Dendritic cell treated with granulocyte-macrophage colony-stimulating factor and Interleukin-4, amounts not matched to agents 40 ng/mL and 50 ng/mL, for 4 days (primary cell): ENCODE measurements around the gene NTRK2.

Experiments
- H3K27ac Mint-ChIP-seq: one replicate; pipeline ENCODE4 v1.8.0; 2022; ENCODE audit warnings: mild to moderate bottlenecking, mixed read lengths
- H3K27me3 Mint-ChIP-seq: one replicate; pipeline ENCODE4 v1.8.0; 2022; ENCODE audit warnings: mild to moderate bottlenecking, mixed read lengths
- H3K36me3 Mint-ChIP-seq: one replicate; pipeline ENCODE4 v1.8.0; 2022; ENCODE audit warnings: low read depth, mixed read lengths
- H3K4me1 Mint-ChIP-seq: one replicate; pipeline ENCODE4 v1.8.0; 2022; ENCODE audit warnings: low read depth, mixed read lengths
- H3K4me3 Mint-ChIP-seq: one replicate; pipeline ENCODE4 v1.8.0; 2022; ENCODE audit warnings: mild to moderate bottlenecking, moderate library complexity, mixed read lengths
- H3K9me3 Mint-ChIP-seq: one replicate; pipeline ENCODE4 v1.8.0; 2022; ENCODE audit warnings: mixed read lengths
- intact Hi-C: fragments of 100-400 bp; cut with micrococcal nuclease; formaldehyde crosslinking; loops from one replicate; pipeline ENCODE4 v1.15.0; 2022

Gene NTRK2

DNA sequence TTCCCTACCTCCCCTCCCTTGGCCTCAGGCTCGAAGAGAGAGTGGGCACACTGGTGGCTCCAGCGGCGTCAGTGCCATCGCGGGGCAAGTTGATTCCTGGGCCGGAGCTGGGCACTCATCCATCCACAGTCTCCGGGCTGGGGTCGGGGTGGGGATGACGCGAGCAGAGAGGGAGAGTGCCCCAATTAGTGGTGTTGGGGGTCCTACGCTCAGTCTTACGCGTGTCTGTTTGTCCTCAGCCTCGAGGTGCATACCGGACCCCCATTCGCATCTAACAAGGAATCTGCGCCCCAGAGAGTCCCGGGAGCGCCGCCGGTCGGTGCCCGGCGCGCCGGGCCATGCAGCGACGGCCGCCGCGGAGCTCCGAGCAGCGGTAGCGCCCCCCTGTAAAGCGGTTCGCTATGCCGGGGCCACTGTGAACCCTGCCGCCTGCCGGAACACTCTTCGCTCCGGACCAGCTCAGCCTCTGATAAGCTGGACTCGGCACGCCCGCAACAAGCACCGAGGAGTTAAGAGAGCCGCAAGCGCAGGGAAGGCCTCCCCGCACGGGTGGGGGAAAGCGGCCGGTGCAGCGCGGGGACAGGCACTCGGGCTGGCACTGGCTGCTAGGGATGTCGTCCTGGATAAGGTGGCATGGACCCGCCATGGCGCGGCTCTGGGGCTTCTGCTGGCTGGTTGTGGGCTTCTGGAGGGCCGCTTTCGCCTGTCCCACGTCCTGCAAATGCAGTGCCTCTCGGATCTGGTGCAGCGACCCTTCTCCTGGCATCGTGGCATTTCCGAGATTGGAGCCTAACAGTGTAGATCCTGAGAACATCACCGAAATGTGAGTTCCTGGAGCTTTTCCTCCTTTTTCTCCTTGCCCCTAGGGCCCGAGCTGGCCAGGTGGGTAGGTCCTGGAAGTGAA, 861 bp downstream of the NTRK2 start:
- H3K4me3 Mint-ChIP-seq: no peak overlapping the region
- H3K4me1 Mint-ChIP-seq: peaks cover 12% of the 10 kb centered on the region
- intact Hi-C loops: no loop called here
- H3K27me3 Mint-ChIP-seq: peaks cover 66% of the 10 kb centered on the region
- H3K9me3 Mint-ChIP-seq: no peaks in the 10 kb centered on the region
- no peaks in the 10 kb centered on the region for H3K36me3 Mint-ChIP-seq
- no peak overlapping the region for H3K27ac Mint-ChIP-seq

DNA sequence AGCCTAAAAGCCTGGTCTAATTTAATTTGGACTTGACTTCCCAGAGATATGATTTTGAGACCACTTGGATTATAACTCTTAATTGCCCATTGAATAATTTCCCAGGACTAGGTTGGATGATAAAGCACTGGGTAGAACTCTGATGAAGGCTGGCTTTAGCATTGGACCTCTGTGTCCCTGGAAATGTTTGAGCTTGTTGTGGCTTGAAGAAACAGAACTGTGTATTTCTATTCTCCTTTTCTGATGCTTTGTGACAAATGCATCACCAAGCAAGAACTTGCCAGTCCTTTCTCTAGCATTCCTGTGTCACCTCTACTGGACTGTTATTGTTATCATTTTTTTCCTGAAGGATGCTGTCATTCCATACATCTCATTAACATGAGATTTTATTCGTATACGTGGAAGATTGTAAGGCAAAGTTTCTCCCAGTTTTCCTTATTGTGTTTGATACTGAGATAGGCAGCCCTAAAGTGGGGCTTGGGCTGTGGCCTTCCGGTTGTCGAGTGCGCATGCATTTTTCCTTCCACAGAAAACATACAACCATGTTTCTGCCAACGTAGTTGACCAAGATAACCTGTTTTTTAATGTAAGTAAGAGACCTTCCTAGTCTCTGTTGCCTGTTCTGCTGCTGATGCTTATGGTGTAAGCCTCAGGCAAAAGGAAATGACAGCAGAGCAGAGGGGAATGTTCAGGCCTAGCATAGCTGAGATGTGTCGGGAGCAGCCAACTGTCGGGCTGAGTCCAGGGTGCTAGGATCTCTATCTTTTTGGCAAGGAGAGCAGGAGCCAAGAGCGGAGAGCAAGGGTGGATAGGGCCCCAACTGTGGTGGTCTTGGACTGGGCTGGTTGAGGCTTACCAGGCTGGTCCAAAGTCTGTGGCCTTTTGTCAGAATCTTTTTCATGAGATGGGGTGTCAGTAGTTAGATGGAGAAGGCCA, 2.3 kb downstream of the NTRK2 start:
- Mint-ChIP-seq H3K4me1 (peaks cover 12% of the 10 kb centered on the region), H3K36me3 (no peaks in the 10 kb centered on the region), H3K27me3 (peaks cover 56% of the 10 kb centered on the region), H3K9me3 (no peaks in the 10 kb centered on the region), H3K27ac (no peak overlapping the region), H3K4me3 (no peak overlapping the region)
- intact Hi-C loops: no loop called here

DNA sequence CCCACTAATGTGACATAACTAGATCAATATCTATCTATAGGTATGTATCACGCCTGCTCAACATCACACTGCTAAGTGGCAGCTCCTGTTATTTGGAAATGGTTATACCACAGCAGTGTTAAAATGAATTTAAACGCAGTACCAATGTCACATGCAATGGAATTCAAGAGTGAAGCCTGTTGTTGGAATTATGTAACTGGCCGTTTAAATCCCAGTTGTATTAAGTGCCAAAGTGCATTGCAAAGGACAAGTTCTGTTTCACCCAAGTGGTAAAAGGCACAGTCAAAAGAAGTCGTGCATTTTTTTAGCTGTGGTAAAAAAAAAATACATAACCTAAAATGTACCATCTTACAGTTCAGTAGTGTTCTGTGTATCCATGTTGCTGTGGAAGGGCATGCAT, 4.3 kb downstream of the NTRK2 start:
- H3K36me3 Mint-ChIP-seq: no peaks in the 10 kb centered on the region
- intact Hi-C loops: no loop called here
- H3K9me3 Mint-ChIP-seq: no peaks in the 10 kb centered on the region
- H3K27ac Mint-ChIP-seq: no peak overlapping the region
- H3K4me1 Mint-ChIP-seq: peaks cover 8% of the 10 kb centered on the region
- peaks cover 41% of the 10 kb centered on the region for H3K27me3 Mint-ChIP-seq
- no peak overlapping the region for H3K4me3 Mint-ChIP-seq

DNA sequence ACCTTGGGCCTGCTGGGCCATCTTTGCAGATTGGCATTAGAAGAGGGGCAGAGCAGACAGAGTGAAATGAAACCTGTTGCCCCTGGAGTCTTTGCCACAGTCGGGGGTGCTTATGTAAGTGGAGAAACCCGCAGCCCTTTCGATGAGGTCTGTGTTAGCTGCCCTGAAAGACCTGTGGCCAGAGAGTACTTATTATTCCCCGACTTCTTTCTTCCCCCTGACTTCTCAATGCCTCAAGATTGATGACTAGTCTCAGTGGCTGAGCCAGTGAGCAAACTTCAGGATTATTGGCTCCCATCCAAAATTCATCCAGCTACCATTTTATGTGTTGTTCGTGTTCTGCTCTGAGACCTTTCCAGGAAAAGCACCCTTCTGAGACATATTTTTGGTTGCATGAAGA, 7.6 kb downstream of the NTRK2 start:
- Mint-ChIP-seq H3K27me3 (peaks cover 13% of the 10 kb centered on the region), H3K27ac (no peak overlapping the region), H3K36me3 (no peaks in the 10 kb centered on the region), H3K4me1 (no peaks in the 10 kb centered on the region), H3K4me3 (no peak overlapping the region), H3K9me3 (no peaks in the 10 kb centered on the region)
- intact Hi-C loops: no loop called here

DNA sequence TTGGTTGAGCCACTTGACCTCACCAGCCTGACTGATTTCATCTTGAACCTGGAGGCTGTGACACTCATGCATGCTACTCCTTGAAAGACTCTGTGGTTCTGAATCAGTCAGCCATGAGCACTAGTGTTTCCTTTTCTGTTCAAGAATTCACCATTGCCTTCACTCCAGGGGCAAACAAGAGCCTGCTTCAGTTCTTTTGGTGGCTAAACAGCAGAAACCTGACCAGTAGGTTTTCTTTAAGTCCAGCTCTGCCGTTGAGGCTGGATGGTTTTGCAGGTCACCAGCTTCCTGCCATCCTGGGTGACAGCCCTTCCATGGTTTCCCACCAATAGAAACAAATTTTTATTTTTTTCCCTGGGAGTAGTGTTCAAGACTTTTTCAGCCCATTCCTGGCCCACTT, 10.0 kb downstream of the NTRK2 start:
- Mint-ChIP-seq H3K27me3 (peaks cover 3% of the 10 kb centered on the region), H3K27ac (no peak overlapping the region), H3K4me3 (no peak overlapping the region), H3K36me3 (no peaks in the 10 kb centered on the region), H3K9me3 (no peaks in the 10 kb centered on the region), H3K4me1 (no peaks in the 10 kb centered on the region)
- intact Hi-C loops: no loop called here

DNA sequence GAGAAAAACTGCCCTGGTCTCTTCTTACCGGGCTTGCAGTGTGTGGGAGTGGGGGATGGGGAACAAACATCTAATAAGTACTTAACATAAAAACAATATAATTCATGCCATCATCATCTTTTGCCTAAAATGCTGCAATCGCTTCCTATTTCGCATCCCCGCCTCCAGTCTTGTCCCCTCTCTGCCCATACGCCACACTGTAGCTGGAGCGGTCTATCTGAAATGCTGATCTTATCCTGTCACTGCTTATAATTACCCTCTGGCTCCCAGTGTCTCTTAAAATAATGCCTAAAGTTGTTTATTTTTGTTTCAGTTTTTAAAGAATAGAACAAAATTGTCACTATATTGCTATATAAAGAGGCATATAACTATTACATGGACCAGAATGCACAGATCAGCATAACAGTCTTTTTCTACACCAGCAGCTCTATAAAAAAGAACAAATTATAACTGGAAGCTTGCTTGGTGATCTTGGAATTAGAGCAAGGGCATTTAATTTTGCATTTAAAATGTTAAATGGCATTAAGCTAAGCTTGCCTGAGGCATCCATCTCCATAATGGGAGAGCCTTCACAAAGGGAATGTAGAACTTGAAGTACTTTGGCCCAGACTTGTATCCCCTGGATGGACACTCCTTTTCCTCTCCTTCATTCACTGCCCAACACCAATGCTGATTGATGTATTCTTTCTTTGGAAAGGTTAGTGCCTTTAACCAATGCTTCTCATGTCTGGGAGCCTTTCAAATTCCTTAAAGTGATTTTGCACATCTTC, 12.2 kb downstream of the NTRK2 start:
- peaks cover 6% of the 10 kb centered on the region for H3K27me3 Mint-ChIP-seq
- intact Hi-C loops: no loop called here
- no peak overlapping the region for H3K4me3 Mint-ChIP-seq
- H3K36me3 Mint-ChIP-seq: no peaks in the 10 kb centered on the region
- H3K4me1 Mint-ChIP-seq: no peaks in the 10 kb centered on the region
- H3K9me3 Mint-ChIP-seq: no peaks in the 10 kb centered on the region
- H3K27ac Mint-ChIP-seq: no peak overlapping the region

DNA sequence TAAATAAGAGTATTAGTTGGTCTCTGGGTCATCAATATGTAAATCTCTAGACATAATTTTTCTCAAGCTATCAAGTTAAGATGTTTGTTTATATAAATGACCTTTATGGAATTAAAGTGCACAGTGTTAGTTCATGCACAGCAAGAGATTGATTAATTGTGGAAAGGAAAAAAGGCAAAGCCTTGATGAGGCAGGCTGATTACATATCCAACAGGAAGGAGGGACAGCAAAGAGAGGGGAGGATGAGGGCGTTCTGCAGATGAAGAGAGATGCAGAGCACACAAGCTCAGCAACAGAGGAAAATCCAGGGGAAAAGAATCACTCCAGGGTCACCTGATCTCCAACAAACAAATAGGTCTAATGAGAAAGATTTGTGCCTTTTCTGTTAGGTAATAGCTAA, 16.5 kb downstream of the NTRK2 start:
- H3K36me3 Mint-ChIP-seq: no peaks in the 10 kb centered on the region
- intact Hi-C loops: no loop called here
- H3K4me3 Mint-ChIP-seq: no peak overlapping the region
- peaks cover 4% of the 10 kb centered on the region for H3K27me3 Mint-ChIP-seq
- H3K27ac Mint-ChIP-seq: no peak overlapping the region
- H3K4me1 Mint-ChIP-seq: no peaks in the 10 kb centered on the region
- H3K9me3 Mint-ChIP-seq: no peaks in the 10 kb centered on the region

DNA sequence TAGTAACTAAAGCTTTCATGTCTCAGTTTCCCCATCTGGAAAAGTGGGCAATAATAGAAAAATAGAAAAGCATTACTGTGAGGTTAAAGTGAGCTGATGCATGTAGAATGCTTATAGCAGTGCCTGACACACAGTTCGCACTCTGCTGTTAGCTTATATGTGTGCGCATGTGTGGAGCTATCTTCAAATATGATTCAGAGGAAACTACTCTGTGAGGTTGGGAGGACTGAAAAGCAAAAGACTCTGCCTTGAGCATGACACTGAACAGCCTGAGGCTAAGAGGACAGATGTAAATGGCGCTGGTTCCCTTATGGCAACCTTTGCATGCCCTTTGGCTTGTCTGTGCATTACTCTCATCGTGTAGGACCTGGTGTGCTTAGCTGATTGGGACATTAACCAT, 19.4 kb downstream of the NTRK2 start:
- peaks cover 4% of the 10 kb centered on the region for H3K27me3 Mint-ChIP-seq

DNA sequence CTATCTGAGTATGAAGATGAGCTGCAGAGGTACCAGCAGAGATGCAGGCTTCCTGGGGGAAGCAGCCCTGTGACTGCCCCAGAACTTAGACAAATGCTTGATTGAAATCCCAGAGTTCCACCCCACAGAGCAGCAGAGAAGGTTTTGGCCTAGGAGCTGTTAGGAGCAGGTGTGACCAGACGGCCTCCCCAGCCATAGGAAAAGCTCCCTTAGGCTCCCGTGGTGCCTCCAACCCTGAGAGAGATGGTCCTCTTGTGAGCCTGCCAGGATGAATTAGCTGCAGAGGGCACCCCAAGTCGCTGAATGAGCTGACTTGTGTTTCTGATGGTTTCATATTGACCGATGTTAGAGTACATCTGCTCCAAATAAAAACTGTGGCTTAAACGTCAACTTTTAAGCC, 22.1 kb downstream of the NTRK2 start:
- peaks cover 1% of the 10 kb centered on the region for H3K27me3 Mint-ChIP-seq
- H3K4me3 Mint-ChIP-seq: no peak overlapping the region
- H3K36me3 Mint-ChIP-seq: no peaks in the 10 kb centered on the region
- intact Hi-C loops: no loop called here
- H3K4me1 Mint-ChIP-seq: no peaks in the 10 kb centered on the region
- H3K27ac Mint-ChIP-seq: no peak overlapping the region
- H3K9me3 Mint-ChIP-seq: no peaks in the 10 kb centered on the region

More for the DNA sequence above, 19.4 kb downstream of the NTRK2 start:
- Mint-ChIP-seq H3K36me3 (no peaks in the 10 kb centered on the region), H3K4me1 (no peaks in the 10 kb centered on the region), H3K9me3 (no peaks in the 10 kb centered on the region), H3K27ac (no peak overlapping the region), H3K4me3 (no peak overlapping the region)
- intact Hi-C loops: no loop called here

DNA sequence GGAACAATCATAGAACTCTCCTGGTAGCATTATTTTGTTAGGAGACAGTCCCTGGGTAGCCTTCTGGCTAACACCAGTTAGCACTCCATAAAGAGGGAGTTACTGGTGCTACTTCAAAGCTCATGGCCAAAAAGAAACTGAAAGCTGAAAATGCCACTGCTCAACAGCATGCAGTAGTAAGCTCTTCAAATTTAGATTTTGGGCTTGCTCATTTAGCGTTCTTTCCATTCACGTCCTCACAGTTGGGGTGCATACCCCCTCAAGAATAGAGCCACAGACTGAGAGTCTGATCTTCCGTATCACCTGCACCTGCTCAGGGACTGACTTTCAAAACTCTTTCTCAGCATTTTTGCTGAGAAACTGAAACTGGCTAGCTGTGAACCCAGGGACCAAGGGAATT, 24.7 kb downstream of the NTRK2 start:
- H3K4me3 Mint-ChIP-seq: no peak overlapping the region
- no peaks in the 10 kb centered on the region for H3K9me3 Mint-ChIP-seq
- no peaks in the 10 kb centered on the region for H3K4me1 Mint-ChIP-seq
- intact Hi-C loops: no loop called here
- H3K27me3 Mint-ChIP-seq: peaks cover 4% of the 10 kb centered on the region
- H3K36me3 Mint-ChIP-seq: no peaks in the 10 kb centered on the region
- no peak overlapping the region for H3K27ac Mint-ChIP-seq

DNA sequence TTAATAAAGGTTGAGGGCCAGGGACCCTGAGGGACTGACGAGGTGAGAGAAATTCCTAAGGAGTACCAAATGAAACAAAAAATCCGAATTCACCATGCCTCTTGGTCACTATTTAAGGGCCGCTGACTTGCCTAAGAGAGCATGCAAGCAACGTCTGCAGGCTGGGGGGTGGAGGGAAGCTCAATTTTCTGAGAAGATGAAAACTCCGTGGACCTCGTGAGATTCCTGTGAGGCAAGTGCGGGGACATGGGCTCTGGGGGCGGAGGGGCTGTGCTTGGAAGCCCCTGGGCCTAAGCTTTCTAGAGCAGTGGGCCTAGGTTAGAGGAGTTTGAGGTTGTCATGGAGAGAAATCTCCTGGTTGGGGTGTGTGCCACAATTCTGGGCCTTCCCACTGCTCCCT, 27.5 kb downstream of the NTRK2 start:
- Mint-ChIP-seq H3K9me3 (no peaks in the 10 kb centered on the region), H3K27ac (no peak overlapping the region), H3K4me3 (no peak overlapping the region), H3K27me3 (peaks cover 6% of the 10 kb centered on the region), H3K36me3 (no peaks in the 10 kb centered on the region), H3K4me1 (no peaks in the 10 kb centered on the region)
- intact Hi-C loops: no loop called here

DNA sequence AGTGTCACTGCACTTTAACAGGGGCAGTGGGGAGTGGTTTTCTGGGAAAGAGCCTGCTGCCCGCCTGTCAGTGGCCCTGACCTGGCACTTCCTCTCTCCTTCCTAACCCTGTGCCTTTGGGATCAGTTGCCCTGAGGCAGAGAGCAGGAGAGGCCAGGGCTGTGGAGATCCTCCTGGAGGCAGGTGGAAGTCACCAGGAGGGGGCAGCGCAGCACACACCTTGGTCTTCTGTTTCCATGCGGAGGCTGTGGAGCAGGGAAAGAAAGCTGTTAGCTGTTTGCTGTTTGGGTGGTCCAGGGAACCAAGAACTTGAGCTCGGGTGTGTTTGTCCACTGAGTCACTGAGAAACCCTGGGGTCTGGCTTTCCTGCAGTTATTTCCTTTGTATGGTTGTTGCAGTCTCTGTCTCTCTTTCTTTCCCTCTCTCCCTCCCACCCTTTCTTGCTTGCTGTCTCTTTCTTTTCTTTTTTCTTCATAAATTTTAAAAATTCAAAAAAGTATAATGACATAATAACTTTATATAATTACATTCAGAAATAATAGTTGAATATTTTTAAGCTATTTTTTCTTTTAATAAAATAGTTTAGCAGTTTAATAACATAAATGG, 28.1 kb downstream of the NTRK2 start:
- Mint-ChIP-seq H3K4me3 (no peak overlapping the region), H3K27me3 (peaks cover 7% of the 10 kb centered on the region), H3K36me3 (no peaks in the 10 kb centered on the region), H3K4me1 (no peaks in the 10 kb centered on the region), H3K27ac (no peak overlapping the region), H3K9me3 (no peaks in the 10 kb centered on the region)
- intact Hi-C loops: no loop called here

DNA sequence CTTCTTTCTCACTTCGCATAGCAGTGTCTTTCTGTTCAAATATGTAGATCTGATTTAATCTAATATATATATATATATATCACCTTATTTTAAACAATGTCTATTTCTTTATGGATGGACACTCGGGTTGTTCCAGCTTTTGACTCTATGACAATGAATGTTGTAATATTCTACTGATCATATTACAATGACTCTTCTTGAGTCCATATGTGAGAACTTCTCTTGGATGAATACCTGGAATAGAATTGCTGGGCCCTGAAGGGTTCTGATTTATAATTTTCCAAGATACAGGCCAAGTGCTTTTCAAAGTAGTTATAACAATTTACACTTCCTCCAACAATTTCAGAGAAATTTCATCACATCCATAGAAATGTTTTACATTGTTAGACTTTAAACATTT, 28.8 kb downstream of the NTRK2 start:
- Mint-ChIP-seq H3K4me1 (no peaks in the 10 kb centered on the region), H3K4me3 (no peak overlapping the region), H3K27me3 (peaks cover 8% of the 10 kb centered on the region), H3K36me3 (no peaks in the 10 kb centered on the region), H3K9me3 (no peaks in the 10 kb centered on the region), H3K27ac (no peak overlapping the region)
- intact Hi-C loops: no loop called here
